Breast epithelium (tissue), 3 donors: ENCODE results near the gene DUOX2.
"Not testable (repeated sequence)": the region's sequence is repeated elsewhere in the genome, so short reads cannot be mapped to it uniquely, and the experiment has no call there.

ENCODE experiments used
- CTCF ChIP-seq, 3 donors: fragments of 450-650 bp; IDR thresholded peaks; one replicate each; pipeline ENCODE4 v1.5.1; 2016 to 2017; ENCODE audit warnings: antibody characterized with exemption in 3 of 3, mild to moderate bottlenecking in 3 of 3, moderate library complexity in 3 of 3
- POLR2AphosphoS5 ChIP-seq, 3 donors: sonication (generic); formaldehyde crosslinking; IDR thresholded peaks; one replicate each; pipeline ENCODE4 v1.6.1; 2017; ENCODE audit warnings: antibody characterized with exemption in 3 of 3

DNA sequence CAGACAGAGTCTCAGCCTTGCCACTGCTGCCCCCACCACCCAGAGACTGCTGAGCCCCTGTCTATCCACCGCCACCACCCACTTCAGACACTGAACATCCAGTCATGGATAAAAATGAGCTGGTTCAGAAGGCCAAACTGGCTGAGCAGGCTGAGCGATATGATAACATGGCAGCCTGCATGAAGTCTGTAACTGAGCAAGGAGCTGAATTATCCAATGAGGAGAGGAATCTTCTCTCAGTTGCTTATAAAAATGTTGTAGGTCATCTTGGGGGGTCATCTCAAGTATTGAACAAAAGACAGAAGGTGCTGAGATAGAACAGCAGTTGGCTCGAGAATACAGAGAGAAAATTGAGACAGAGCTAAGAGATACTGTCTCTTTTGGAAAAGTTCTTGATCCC lies 61.3 kb downstream of the DUOX2 start:
- not testable (repeated sequence) for TF ChIP-seq CTCF, POLR2AphosphoS5 (IDR thresholded peaks at IDR 0.05)
